Vagina (tissue), 2 donors: ENCODE measurements around the gene TCF4.

ENCODE experiments used
- CTCF ChIP-seq, 3 experiments: fragments of 450-650 bp in 2 of 3; fragments of 200-600 bp in 1 of 3; sonication (generic) in 1 of 3; IDR thresholded peaks; one replicate each; pipeline ENCODE4 v1.5.1; 2017 to 2019; ENCODE audit warnings: antibody characterized with exemption in 3 of 3, mild to moderate bottlenecking in 2 of 3, moderate library complexity in 2 of 3
- POLR2AphosphoS5 ChIP-seq, 2 donors: sonication (generic); formaldehyde crosslinking; IDR thresholded peaks; one replicate each; pipeline ENCODE4 v1.9.0; 2017; ENCODE audit warnings: antibody characterized with exemption in 2 of 2, mild to moderate bottlenecking in 2 of 2, low read depth in 1 of 2; ENCODE audit not compliant: insufficient read depth in 1 of 2

- TF ChIP-seq CTCF (IDR thresholded peaks at IDR 0.05) (no peak), POLR2AphosphoS5 (IDR thresholded peaks at IDR 0.05; ENCODE audit: insufficient read depth in 1 of 2, low read depth in 1 of 2) (no peak)
Observed at GRCh38 chr18:55336438-55337100, 251.4 kb downstream of the TCF4 start.
